Left colon (tissue), 2 donors: ENCODE data around the gene HSPB7. TPM values are rescaled to one million over a fixed set of nuclear protein-coding genes. Genes with fewer than 3 reads are reported as not detected.
A peak's percentile ranks its signal among the peaks of the same experiment; 100 is the strongest.
"Not testable (repeated sequence)": the region's sequence is repeated elsewhere in the genome, so short reads cannot be mapped to it uniquely, and the experiment has no call there.

Experiments used
- ATAC-seq: fragments of 200-7000 bp; cut with Tn5 transposase; one replicate; pipeline ENCODE4 v1.9.1; 2020; ENCODE audit warnings: mild to moderate bottlenecking, moderate library complexity
- DNase-seq, 2 donors: peaks; one replicate each; pipeline ENCODE4 v3.0.0-alpha.2; 2020
- intact Hi-C, 2 donors: fragments of 100-400 bp; cut with DNase I in 1 of 2; cut with micrococcal nuclease in 1 of 2; formaldehyde crosslinking; loops; one replicate each; pipeline versions ENCODE4 v1.11.2 to v1.14.0; 2022; cut with DNase I, micrococcal nuclease
- long read RNA-seq: library from polyadenylated mRNA; unstranded; transcript quantifications from one replicate; pipeline ENCODE4 v2.0.0, GENCODE V29; 2021
- total RNA-seq, 2 donors: library from RNA; stranded (reverse); fragmentation: NEBNext Ultra II Directional; extraction: Animal tissue kit (Norgen Biotek cat#: 25700); gene quantifications; one replicate each; pipeline ENCODE4 v1.2.1, GENCODE V29; 2021
- donor health status: DM: no; HTN: no; CAD: no.
- donor health status: DM: yes; HTN: yes; CAD: no.

HSPB7 gene
- total RNA-seq = 10 to 100 TPM in 1 of 2 donors, under 1 TPM in 1; 0.73 to 17.6 TPM
- long read RNA-seq, partial matches to known transcripts = 0 of 1 reads
- long read RNA-seq, other reads (novel, unspliced or antisense) = 1 of 1 reads

DNA sequence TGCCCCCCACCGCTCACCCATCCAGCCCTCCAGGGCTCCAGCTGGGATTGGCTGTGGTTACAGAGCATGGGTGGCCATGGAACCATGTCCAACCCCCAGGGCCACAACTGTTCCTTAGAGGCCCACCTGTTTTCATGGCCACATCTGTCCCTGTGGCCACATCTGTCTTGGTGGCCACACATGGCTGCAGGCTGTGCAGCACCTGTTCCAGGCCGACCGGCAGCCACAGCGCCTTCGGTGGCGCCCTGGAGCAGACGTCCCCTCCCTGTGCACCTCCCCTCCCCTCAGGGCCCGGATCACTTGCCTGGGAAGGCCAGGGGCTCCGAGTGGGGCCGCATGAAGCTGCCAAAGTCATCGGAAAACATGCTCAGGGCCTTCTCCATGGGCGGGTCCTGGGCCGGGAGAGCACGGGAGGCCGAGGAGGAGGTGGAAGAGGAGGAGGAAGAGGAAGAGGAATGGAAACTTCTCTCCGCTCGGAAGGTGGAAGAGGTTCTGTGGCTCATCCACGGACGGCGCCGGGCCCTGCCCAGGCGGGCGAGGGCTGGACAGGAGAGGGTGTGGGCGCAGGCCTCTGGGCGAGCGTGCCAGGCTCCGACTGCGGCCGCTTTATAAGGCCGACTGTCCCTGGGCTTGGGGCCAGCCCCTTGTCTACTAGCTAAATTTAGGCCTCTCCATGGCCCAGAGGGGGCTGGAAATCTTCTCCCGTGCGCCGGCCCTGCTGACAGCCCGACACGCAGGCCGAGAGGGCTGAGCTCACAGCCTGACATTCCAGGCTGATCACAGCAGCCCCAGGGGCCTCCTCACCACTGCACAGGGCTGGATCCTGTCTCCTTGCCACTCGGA is at the start of gene HSPB7:
HSPB7 (minus strand) TSS at position 583 of the 843 bp plus-strand sequence; CDS start at position 503, 80 bp downstream.
- intact Hi-C loops = no loop called here
- DNase-seq = peak; percentile 58 to 88
- ATAC-seq = peak; percentile 5

DNA sequence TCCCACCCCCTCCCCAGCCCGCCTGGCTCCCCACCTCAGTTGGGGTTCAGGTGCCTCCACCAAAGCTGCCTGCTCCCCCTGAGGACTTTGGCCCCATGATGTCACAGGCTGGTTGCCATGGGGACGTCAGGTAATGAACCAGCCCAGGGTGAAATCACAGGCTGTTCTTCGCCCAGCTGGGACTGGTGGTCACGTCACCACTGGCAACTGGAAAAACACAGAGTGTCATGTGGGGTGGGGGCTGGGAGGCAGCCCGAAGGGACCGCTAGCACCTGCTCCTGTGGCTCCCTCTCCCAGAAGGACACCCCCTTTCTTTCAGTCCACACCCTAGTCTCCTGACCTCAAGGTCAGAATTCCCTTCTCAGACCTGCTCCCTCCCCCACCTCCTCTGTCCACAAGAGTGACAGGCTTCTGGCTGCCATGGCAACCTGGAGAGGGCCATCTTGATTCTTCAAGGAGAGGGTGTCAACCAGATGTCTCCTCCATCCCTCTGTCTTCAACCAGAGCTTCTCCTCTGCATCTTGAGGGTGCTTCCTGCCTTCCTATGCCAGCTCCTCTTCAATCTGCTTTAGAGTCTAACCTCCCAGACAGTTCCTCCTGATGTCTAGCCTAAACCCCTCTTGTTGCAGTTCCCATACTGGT is 49.4 kb upstream of the HSPB7 start:
- intact Hi-C loops = no loop called here

DNA sequence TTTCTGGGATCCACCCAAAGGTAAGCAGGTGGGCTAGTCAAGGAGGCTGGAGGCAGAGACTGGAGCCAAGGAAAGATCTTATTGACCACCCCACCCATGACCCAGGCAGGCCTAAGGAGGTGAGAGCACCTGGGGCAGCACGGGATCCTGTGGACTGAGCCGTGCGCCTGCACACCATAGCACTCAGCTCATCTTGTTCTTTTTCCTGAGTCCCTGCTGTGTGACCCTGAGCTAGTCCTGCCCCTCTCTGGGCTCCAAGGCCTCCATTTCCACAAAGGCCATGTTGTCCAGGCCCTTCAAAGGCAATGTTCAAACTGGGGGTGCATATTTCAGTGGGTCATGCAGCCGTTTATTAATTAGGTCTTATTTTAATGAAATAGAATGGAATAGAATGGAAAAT is 48.4 kb upstream of the HSPB7 start:
- intact Hi-C loops = no loop called here
- no peak for DNase-seq
- ATAC-seq = no peak

More for the DNA sequence above, 49.4 kb upstream of the HSPB7 start:
- ATAC-seq (peak; percentile 72), DNase-seq (peak; percentile 50 to 54)

DNA sequence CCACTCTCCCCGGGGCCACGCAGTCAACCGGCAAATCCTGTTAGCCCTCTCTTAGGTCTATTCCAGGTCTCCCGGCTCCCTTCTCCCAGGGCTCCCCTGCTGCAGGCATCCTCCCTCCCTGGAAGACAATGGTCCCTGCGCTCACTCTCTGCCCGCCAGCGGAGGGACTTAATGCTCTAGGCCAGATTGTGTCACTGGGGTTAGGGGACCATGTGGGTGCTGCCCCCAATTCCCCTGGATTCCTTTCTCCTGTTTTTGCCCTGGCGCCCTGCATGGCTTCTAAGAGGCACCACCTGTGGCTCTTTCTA is 47.4 kb upstream of the HSPB7 start:
- DNase-seq = no peak

DNA sequence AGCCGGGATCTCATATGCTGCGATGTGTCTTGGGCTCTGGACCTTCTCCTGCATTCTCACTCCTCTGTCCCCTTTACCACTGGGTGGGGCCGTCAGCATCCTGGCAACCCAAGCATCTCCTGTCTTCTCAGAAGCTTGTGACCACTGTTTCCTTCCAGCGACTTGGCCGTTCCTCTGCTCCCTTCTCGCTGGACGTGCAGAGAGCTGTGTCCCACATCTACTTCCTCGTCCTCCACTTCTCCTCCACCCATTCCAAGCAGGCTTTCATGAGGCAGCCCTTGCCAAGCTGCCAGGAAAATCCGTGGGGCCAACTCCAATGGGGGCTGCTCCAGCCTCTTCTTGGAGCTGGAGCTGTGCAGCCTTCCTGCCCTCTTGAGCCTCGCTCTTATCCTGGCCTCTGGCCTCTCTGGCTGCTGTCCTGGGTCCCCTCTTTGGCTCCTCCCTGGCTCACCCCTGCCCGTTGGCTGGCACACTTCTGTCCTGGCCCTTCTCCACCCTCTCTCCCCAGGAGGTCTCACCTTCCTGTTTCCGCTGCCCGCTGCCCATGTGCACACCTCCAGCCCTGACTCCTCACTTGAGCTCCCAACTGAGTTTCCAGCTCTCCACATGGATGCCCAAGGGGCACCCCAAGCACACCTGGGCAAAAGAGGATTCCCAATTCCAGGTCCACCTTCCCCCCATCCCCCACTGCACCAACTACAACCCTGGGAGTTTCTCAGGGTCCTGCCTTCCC is 46.9 kb upstream of the HSPB7 start:
- intact Hi-C loops = no loop called here
- ATAC-seq (no peak), DNase-seq (no peak)

More for the DNA sequence above, 47.4 kb upstream of the HSPB7 start:
- no peak for ATAC-seq
- intact Hi-C loops = no loop called here

DNA sequence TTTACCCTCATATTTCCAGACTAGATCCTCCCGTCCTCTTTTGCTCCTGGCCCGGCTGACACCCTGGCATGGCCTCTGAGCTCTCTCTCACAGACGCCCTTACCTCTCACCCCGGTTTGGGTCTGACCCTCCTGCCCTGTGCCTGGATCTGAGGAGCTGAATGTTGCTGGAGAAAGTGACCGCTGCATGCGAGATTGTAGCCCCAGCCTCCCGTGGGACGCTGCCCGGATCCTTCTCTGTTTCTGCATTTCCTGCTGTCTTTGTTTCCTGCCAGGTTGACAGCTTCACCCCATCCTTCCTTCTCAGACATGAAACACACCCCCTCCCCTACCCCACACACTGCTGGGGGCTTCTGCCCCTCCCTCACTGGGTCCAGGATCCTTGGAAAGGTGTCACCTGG is 46.1 kb upstream of the HSPB7 start:
- DNase-seq (no peak), ATAC-seq (no peak)
- intact Hi-C loops = no loop called here

DNA sequence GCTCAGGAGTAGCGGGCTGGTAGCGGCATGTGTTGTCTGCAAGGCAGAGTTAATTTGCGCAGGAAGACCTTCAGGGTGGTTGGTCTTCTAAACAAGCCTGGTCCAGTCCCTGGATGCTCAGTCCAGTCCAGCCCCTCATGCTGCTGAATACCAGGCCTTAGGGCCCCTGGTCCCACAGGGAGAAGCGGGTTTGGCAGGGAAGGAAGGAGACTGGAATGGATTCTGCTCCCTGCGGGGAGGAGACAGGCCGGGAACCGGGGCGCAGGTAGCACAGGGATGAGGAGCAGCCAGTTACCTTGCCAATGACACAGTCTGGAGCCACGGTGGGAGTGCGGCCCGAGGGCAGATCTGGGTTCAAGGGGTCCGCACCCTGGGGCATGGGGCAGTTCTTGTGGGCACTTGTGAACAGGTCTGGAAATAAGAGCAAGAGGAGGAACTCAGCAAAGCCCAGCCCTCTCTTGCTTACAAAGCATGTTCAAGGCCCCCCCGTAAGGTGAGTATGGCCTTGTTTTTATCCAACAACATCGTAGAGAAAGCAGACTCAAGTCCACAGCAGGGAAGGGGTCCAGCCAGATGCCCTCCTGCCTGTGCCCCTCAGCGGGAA is 45.5 kb upstream of the HSPB7 start:
- ATAC-seq = no peak
- DNase-seq = no peak
- intact Hi-C loops = no loop called here

DNA sequence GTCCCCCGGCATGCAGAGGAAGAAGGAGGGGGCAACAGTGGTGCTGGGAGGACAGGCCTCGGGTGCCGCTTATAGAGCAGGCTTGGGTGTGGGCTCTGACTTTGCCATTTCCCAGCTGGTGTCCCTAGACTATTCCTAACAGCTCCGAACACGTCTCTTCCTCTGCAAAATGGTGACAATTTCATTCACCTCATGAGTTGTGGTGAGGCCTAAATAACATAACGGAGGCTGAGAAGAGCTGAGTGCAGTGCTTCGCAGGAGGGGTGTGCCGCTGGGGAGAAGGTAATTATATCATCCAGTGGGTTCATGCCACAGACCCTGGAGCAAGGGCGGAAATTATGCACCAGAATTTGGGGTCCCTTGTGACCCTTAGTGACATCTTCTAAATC is 44.8 kb upstream of the HSPB7 start:
- intact Hi-C loops, DNase-seq, ATAC-seq: not testable (repeated sequence)

DNA sequence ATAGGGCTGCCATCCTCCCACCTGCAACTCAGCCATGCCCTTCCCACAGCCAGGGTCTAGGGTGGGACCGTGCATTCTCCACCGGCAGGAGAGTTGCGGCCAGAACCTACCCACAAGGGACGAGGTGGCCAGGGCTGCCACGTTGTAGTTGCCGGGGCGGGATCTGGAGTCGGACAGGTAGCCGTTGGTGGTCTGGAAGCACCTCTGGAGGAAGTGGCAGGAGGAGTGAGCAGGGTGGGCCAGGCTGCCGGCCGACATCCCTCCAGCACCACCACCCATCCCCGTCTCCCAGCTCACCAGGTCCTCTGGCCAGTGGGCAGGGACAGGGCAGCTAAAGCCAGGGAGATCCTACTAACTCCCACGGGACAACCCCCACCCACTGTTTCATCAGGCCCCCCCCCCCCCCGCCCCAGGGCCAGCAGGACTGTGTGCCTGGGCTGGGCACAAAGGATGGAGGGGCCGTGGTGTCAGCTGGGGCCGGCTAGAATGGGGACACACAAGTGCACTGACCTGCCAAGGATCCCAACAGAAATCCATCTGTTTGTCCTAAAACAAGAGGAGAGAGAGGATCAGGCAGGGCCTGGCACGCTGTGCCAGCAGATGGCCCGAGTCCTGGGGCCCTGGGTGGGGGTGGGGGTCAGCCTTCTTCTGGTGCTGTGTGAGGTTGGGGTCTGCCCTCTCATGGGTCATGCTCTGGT is 44.3 kb upstream of the HSPB7 start:
- intact Hi-C loops, ATAC-seq, DNase-seq: not testable (repeated sequence)

DNA sequence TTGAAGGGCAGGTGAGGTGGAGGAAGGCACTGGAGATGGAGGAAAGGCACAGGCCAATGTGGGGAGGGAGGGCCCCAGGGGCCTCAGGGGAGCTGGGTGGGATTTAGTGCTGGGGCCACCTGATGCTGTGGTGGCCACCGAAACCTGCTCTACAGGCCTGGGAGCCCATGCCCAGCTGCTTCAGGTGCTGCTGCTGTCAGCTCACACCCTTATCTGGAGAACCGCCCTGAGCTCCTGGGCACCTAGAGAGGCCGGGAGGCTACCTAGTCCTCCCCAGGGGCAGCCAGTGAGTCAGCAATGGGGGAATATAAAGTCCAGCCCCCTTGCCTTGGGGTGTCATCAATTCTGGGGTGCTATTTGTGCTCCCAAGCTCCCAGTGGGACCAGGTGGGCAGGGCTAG is 43.4 kb upstream of the HSPB7 start:
- DNase-seq = no peak
- ATAC-seq = no peak
- intact Hi-C loops = no loop called here

DNA sequence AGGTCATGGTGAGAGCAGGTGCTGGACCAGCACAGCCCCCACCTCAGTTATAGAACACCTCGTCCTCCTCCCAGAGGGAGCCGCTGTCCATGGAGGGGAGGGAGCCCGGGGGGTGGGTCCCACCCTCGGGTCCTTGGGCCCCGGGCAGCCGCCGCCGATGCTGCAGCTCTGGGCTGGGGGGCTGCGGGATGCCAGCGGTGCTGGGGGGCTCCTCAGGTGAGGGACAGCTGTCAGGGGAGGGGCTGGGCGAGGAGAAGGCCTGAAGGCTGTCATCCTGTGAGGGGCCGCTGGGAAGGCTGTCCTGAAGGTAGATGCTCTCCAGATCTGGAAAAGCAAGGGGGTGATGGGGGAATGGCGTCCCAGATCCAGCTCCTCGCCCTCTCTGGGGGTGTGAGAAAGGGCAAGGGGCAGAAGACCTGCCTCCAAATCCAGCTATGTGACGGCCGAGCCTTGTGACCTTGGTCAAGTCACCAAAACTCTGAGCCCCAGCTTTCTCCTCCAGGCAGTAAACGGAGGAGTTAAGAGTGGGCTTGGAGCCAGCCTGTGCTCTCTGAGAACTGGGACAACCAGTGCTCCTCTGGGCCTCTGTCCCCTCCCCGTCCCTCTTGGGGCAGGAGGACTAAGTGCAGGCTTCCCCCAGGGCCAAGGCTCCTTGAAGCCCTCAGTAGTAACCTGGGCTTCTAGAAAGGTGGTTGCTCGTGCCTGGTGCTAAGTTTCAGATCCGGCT is 40.7 kb upstream of the HSPB7 start:
- intact Hi-C loops = loop anchor here (5.0 to 10.0 kb wide), 2 partner anchors 51 to 254 kb away; partner anchors contain the start of gene UQCRHL (in 1 of the 2)
- DNase-seq, ATAC-seq: not testable (repeated sequence)

DNA sequence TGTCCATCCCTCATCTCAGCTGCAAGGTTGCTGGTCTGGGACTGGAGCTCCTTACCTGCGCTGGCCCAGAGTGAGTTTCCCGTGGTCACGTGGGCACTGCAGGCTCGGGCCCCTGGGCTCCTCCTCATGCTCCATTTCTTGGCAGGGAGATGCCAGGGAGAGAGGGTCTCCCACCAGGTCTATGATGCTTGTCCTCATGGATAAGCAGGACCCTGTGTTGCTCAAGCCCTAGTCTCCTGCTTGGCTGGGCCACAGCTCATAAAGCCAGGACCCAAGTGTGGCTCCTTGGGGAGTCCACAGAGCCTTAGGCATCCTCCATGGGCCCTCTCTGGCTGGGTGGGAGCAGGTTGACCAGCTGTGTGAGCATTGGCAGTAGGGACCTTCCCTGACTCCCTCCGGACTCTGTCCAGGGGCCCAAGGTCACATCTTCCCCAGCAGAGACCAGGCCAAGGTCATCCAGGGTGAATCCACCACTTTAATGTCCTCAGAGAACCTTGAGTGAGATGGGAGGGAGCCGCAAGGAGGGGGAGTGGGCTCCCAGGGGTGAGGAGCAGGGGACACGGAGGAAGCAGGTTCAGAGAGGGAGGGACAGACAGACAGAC is 39.6 kb upstream of the HSPB7 start:
- not testable (repeated sequence) for DNase-seq, ATAC-seq
- intact Hi-C loops = loop anchor here (5.0 to 10.0 kb wide), 2 partner anchors 50 to 253 kb away; partner anchors contain the start of gene UQCRHL (in 1 of the 2)

DNA sequence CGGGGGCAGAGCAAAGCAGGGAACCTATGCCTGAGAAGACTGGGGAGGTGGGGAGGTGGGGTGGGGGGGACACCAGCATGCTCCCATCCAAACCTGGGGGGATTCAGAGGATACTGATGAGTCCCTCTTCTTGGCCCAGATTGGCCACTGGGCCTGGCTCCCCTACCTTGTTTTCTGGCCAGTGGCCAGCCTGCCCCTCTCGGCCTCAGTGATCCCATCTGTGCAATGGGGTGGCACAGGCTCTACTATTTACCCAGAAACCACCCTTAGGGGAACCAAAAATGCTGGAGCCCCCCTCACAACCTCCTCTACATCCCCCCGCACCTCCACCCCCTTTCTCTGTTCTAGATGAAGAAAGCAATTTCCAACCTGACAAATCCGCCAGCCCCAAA is 38.7 kb upstream of the HSPB7 start:
- intact Hi-C loops = loop anchor here (5.0 to 10.0 kb wide), 2 partner anchors 49 to 252 kb away; partner anchors contain the start of gene UQCRHL (in 1 of the 2)
- DNase-seq, ATAC-seq: not testable (repeated sequence)

DNA sequence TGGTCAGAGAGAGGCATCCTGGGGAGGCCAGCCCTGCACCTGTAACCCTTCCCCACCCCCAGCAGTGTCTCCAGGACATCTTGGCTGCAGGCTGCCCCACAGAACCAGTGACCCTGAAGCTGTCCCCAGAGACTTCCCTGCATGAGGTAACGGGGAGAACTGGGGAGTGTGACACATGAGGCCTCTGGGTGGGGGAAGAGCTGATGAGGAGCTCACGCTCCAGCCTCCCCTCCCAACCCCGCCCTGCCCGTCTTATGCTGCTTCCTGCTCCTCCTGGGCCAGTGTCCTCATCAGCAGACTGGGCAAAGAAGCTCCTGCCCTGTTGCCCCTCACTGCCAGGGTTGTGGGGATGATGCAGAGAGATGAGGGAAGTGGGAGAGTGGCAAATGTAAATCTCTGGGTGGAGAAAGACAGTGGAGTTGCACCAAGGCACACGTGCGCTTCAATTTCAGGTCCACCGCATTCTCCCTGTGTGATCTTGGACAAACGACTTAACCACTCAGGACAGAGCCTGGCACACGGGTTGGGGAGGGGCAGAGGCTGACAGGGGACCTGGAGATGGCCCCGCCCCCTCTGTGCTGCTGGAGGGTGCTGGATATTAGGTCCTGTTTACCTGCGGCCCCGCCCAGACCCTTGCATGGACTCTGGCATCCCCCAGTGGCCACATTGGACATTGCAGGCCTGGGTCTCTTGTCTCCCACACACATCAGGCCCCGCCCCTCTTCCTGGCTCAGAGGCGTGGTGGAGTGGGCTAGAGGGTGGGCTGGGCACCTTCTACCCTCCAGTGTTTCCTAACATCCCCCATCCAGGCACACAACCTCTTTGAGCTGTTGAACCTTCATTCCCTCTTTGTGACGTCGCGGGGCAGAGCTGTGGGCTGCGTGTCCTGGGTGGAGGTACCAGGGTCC is 38.0 kb upstream of the HSPB7 start:
- intact Hi-C loops = loop anchor here (5.0 to 10.0 kb wide), 2 partner anchors 49 to 251 kb away; partner anchors contain the start of gene UQCRHL (in 1 of the 2)
- ATAC-seq = peak; percentile 93
- peak; percentile 82 to 92 for DNase-seq

DNA sequence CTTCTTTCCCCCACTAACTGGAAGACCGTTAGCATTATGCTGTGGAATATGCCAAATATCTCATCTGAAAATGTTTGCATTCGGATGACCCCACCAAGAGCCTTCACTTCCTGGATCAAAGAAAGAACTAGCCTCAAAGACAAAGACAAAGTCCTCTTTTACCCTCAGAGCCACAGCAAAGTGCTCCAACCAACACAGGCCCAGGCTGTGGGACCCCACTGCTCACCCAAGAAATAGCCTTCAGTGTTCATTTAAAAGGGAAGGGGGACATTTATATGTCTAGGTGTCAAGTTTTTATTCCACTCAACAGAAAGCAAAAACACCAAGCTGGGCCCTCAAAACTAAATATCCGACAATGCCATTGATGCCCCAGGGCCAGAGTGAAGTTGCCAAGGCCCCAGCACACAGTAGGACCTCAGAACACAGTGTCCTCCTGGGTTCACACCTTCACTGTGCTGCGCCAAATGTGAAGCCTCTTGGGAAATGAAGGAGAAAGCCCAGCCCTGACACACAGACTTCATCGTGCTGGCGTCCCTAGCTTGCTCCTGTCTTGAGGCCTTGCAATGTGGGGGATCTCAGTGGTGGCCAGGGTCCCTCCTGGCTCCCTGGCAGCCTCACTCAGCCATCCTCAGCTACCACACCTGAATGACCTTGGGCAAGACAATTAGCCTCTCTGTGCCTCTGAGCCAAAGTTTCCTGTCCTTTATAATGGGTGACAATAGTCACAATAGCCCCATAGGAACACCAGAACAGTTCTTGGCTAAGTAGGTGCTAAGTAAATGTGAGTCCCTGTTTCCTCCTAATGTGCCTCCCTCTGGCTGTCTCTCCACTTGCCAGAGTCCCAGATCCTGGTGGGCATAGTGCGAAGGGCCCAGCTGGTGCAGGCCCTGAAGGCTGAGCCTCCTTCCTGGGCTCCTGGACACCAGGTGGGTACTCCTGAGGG is 37.0 kb upstream of the HSPB7 start:
- DNase-seq (no peak), ATAC-seq (no peak)
- intact Hi-C loops = loop anchor here (5.0 to 10.0 kb wide), 2 partner anchors 48 to 250 kb away; partner anchors contain the start of gene UQCRHL (in 1 of the 2)
